ENCODE data around the gene CRP.

Gene CRP

GRCh38 chr1:159752135-159752580 is 37.8 kb upstream of the CRP start:
- H3K27me3 ChIP-seq (ENCODE audit: control insufficient read depth, insufficient read depth, low read length), result no peaks in the 10 kb centered on the region
- no peaks in the 10 kb centered on the region for H3K36me3 ChIP-seq (ENCODE audit: control insufficient read depth, insufficient read depth, low read length)
- no peaks in the 10 kb centered on the region for H3K79me2 ChIP-seq
- H3K9ac ChIP-seq, result no peak overlapping the region
- no peak overlapping the region for H3K4me3 ChIP-seq (ENCODE audit: low read depth, low read length)
- H3K4me2 ChIP-seq (ENCODE audit: low read length), result no peak overlapping the region
- H3K9me3 ChIP-seq (ENCODE audit: control insufficient read depth, low read length), result no peaks in the 10 kb centered on the region
- TF ChIP-seq, protein P1, sequence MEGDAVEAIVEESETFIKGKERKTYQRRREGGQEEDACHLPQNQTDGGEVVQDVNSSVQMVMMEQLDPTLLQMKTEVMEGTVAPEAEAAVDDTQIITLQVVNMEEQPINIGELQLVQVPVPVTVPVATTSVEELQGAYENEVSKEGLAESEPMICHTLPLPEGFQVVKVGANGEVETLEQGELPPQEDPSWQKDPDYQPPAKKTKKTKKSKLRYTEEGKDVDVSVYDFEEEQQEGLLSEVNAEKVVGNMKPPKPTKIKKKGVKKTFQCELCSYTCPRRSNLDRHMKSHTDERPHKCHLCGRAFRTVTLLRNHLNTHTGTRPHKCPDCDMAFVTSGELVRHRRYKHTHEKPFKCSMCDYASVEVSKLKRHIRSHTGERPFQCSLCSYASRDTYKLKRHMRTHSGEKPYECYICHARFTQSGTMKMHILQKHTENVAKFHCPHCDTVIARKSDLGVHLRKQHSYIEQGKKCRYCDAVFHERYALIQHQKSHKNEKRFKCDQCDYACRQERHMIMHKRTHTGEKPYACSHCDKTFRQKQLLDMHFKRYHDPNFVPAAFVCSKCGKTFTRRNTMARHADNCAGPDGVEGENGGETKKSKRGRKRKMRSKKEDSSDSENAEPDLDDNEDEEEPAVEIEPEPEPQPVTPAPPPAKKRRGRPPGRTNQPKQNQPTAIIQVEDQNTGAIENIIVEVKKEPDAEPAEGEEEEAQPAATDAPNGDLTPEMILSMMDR (IDR thresholded peaks at IDR 0.05), result no peak
- no peak overlapping the region for H2AFZ ChIP-seq
- H3K4me1 ChIP-seq, result no peaks in the 10 kb centered on the region
- H3K27ac ChIP-seq, result peak overlapping the region; percentile 69

DNA sequence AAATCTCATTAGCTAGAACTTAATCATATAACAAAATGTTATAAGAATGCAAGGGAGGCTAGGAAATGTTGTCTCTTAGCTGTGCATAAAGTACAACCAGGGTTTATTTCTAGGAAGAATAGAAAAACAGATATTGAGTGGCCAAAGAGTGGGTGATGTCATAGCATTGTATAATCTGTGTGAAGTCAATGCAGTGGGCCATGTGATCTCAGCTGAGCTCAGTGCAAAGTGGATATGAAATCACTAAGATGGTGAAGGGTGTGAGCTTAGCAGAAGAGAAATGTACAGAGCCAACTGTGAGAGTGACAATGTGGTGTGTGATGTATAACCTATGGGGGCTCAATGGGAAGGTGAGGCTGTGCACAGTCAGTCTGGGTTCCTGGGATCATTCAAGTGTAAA is 36.6 kb upstream of the CRP start:
- Histone ChIP-seq H3K4me2 (ENCODE audit: low read length) (no peak overlapping the region), H3K79me2 (no peaks in the 10 kb centered on the region), H3K9ac (no peak overlapping the region), H3K27me3 (ENCODE audit: control insufficient read depth, insufficient read depth, low read length) (no peaks in the 10 kb centered on the region), H2AFZ (no peak overlapping the region), H3K27ac (no peak overlapping the region), H3K4me1 (no peaks in the 10 kb centered on the region), H3K9me3 (ENCODE audit: control insufficient read depth, low read length) (no peaks in the 10 kb centered on the region), H3K4me3 (ENCODE audit: low read depth, low read length) (no peak overlapping the region), H3K36me3 (ENCODE audit: control insufficient read depth, insufficient read depth, low read length) (no peaks in the 10 kb centered on the region)
- TF ChIP-seq, protein P1 (IDR thresholded peaks at IDR 0.05), result no peak

GRCh38 chr1:159750621-159751020 is 36.2 kb upstream of the CRP start:
- no peaks in the 10 kb centered on the region for H3K79me2 ChIP-seq
- TF ChIP-seq, protein P1 (IDR thresholded peaks at IDR 0.05), result no peak
- no peak overlapping the region for H3K4me3 ChIP-seq (ENCODE audit: low read depth, low read length)
- H3K9me3 ChIP-seq (ENCODE audit: control insufficient read depth, low read length), result no peaks in the 10 kb centered on the region
- no peaks in the 10 kb centered on the region for H3K4me1 ChIP-seq
- H3K4me2 ChIP-seq (ENCODE audit: low read length), result no peak overlapping the region
- no peak overlapping the region for H3K9ac ChIP-seq
- H3K27me3 ChIP-seq (ENCODE audit: control insufficient read depth, insufficient read depth, low read length), result no peaks in the 10 kb centered on the region
- H2AFZ ChIP-seq, result no peak overlapping the region
- H3K36me3 ChIP-seq (ENCODE audit: control insufficient read depth, insufficient read depth, low read length), result no peaks in the 10 kb centered on the region
- no peak overlapping the region for H3K27ac ChIP-seq

GRCh38 chr1:159749630-159750029 is 35.2 kb upstream of the CRP start:
- H3K36me3 ChIP-seq (ENCODE audit: control insufficient read depth, insufficient read depth, low read length), result no peaks in the 10 kb centered on the region
- no peak overlapping the region for H2AFZ ChIP-seq
- H3K9ac ChIP-seq, result no peak overlapping the region
- TF ChIP-seq, protein P1 (IDR thresholded peaks at IDR 0.05), result no peak
- H3K4me2 ChIP-seq (ENCODE audit: low read length), result no peak overlapping the region
- no peak overlapping the region for H3K4me3 ChIP-seq (ENCODE audit: low read depth, low read length)
- no peaks in the 10 kb centered on the region for H3K4me1 ChIP-seq
- no peaks in the 10 kb centered on the region for H3K9me3 ChIP-seq (ENCODE audit: control insufficient read depth, low read length)
- no peaks in the 10 kb centered on the region for H3K27me3 ChIP-seq (ENCODE audit: control insufficient read depth, insufficient read depth, low read length)
- H3K79me2 ChIP-seq, result no peaks in the 10 kb centered on the region
- no peak overlapping the region for H3K27ac ChIP-seq

- H3K4me3 ChIP-seq (ENCODE audit: low read depth, low read length), result no peak overlapping the region
- no peak overlapping the region for H3K4me2 ChIP-seq (ENCODE audit: low read length)
- no peaks in the 10 kb centered on the region for H3K4me1 ChIP-seq
- no peaks in the 10 kb centered on the region for H3K36me3 ChIP-seq (ENCODE audit: control insufficient read depth, insufficient read depth, low read length)
- H3K79me2 ChIP-seq, result no peaks in the 10 kb centered on the region
- H2AFZ ChIP-seq, result no peak overlapping the region
- TF ChIP-seq, protein P1 (IDR thresholded peaks at IDR 0.05), result no peak
- H3K9ac ChIP-seq, result no peak overlapping the region
- H3K27ac ChIP-seq, result no peak overlapping the region
- no peaks in the 10 kb centered on the region for H3K9me3 ChIP-seq (ENCODE audit: control insufficient read depth, low read length)
- H3K27me3 ChIP-seq (ENCODE audit: control insufficient read depth, insufficient read depth, low read length), result no peaks in the 10 kb centered on the region
Measured at GRCh38 chr1:159748370-159748769, 34.0 kb upstream of the CRP start.
